Lower leg skin (tissue), 3 donors: ENCODE data around the gene VRK2.

Experiments
- POLR2A ChIP-seq, 2 donors: fragments of 450-650 bp; IDR thresholded peaks; one replicate each; pipeline ENCODE4 v1.6.1; 2016 to 2017; ENCODE audit warnings: antibody characterized with exemption in 2 of 2, mild to moderate bottlenecking in 1 of 2, moderate library complexity in 1 of 2
- TF ChIP-seq, protein P1 (sequence below), 3 donors: fragments of 450-650 bp; IDR thresholded peaks; one replicate each; pipeline ENCODE4 v1.5.1; 2016; ENCODE audit warnings: antibody characterized with exemption in 3 of 3, mild to moderate bottlenecking in 3 of 3, moderate library complexity in 2 of 3

- TF ChIP-seq, protein P1, sequence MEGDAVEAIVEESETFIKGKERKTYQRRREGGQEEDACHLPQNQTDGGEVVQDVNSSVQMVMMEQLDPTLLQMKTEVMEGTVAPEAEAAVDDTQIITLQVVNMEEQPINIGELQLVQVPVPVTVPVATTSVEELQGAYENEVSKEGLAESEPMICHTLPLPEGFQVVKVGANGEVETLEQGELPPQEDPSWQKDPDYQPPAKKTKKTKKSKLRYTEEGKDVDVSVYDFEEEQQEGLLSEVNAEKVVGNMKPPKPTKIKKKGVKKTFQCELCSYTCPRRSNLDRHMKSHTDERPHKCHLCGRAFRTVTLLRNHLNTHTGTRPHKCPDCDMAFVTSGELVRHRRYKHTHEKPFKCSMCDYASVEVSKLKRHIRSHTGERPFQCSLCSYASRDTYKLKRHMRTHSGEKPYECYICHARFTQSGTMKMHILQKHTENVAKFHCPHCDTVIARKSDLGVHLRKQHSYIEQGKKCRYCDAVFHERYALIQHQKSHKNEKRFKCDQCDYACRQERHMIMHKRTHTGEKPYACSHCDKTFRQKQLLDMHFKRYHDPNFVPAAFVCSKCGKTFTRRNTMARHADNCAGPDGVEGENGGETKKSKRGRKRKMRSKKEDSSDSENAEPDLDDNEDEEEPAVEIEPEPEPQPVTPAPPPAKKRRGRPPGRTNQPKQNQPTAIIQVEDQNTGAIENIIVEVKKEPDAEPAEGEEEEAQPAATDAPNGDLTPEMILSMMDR (IDR thresholded peaks at IDR 0.05), result no peak
- TF ChIP-seq POLR2A (IDR thresholded peaks at IDR 0.05), result no peak
These were observed 11.3 kb upstream of the VRK2 start for GRCh38 chr2:58035352-58035751.
